AG09309 (cell line): ENCODE data around the gene ZNF180.
"Not testable (repeated sequence)": the region's sequence is repeated elsewhere in the genome, so short reads cannot be mapped to it uniquely, and the experiment has no call there.

Source experiments
- DNase-seq: peaks from one replicate; pipeline ENCODE4 v3.0.0-alpha.2; 2010; ENCODE audit warnings: low read depth
- H3K4me3 ChIP-seq: 2 replicates; pipeline ENCODE4 v1.5.1; 2011; ENCODE audit warnings: mild to moderate bottlenecking, low read depth, low read length, moderate library complexity; ENCODE audit not compliant: control insufficient read depth
- TF ChIP-seq, protein P1 (sequence below): IDR thresholded peaks from 2 replicates; pipeline ENCODE4 v1.5.1; 2011; ENCODE audit warnings: mild to moderate bottlenecking, low read depth, low read length, inconsistent platforms; ENCODE audit not compliant: insufficient read depth, control insufficient read depth; ENCODE audit errors: missing control alignments

ZNF180 gene

DNA sequence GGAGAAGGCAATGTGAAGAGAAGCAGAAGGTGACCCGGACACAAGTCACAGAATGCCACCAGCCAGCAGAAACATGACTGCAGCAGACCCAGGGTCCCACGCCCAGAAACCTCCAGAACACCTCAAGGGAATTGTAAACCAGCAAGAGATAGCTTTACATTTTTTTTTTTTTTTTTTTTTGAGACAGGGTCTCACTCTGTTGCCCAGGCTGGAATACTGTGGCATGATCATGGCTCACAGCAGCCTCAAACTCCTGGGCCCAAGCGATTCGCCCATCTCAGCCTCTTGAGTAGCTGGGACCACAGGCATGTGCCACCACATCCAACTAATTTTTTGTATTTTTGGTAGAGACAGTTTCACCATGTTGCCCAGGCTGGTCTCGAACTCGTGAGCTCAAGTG lies 39.7 kb upstream of the ZNF180 start:
- TF ChIP-seq, protein P1, sequence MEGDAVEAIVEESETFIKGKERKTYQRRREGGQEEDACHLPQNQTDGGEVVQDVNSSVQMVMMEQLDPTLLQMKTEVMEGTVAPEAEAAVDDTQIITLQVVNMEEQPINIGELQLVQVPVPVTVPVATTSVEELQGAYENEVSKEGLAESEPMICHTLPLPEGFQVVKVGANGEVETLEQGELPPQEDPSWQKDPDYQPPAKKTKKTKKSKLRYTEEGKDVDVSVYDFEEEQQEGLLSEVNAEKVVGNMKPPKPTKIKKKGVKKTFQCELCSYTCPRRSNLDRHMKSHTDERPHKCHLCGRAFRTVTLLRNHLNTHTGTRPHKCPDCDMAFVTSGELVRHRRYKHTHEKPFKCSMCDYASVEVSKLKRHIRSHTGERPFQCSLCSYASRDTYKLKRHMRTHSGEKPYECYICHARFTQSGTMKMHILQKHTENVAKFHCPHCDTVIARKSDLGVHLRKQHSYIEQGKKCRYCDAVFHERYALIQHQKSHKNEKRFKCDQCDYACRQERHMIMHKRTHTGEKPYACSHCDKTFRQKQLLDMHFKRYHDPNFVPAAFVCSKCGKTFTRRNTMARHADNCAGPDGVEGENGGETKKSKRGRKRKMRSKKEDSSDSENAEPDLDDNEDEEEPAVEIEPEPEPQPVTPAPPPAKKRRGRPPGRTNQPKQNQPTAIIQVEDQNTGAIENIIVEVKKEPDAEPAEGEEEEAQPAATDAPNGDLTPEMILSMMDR = no peak
- DNase-seq = no peak
- no peak overlapping the region for H3K4me3 ChIP-seq

DNA sequence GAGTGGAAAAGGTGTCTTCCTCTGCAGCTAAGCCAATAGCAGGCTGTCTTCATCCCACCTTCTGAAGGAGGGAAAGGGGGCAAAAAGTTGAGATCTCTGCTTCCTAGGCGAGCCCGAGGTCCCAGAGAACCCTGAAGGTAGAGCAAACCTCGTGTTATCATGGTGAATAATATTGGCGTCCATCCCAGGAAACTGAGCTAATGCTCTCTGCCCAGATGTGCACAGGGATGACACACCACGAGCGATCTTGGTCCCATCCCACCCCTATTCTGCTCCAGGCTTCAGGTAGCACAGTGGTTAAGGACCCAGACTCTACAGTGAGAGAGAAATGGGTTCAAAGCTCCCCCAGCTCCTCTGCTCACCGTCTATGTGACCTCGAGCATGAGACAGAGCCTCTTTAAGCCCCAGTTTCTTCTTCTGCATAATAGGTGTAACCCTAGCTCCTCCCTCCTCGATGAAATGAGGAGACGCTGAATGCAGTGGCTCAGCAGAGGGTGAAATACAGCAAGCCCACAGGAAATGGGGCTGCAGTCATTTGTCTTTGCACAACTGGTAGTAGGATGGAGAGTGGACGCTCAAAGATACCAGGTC lies 39.0 kb upstream of the ZNF180 start:
- TF ChIP-seq, protein P1 = no peak
- no peak for DNase-seq
- no peak overlapping the region for H3K4me3 ChIP-seq

DNA sequence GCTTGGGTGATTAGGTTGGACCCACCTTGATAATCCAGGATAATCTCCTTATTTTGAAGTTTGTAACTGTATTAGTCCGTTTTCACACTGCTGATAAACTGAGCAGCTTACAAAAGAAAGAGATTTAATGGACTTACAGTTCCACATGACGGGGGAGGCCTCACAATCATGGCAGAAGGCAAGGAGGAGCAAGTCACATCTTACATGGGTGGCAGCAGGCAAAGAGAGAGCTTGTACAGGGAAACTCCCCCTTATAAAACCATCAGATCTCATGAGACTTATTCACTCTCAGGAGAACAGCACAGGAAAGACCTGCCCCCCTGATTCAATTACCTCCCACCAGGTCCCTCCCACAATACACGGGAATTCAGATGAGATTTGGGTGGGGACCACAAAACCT lies 35.0 kb upstream of the ZNF180 start:
- not testable (repeated sequence) for DNase-seq, H3K4me3 ChIP-seq

DNA sequence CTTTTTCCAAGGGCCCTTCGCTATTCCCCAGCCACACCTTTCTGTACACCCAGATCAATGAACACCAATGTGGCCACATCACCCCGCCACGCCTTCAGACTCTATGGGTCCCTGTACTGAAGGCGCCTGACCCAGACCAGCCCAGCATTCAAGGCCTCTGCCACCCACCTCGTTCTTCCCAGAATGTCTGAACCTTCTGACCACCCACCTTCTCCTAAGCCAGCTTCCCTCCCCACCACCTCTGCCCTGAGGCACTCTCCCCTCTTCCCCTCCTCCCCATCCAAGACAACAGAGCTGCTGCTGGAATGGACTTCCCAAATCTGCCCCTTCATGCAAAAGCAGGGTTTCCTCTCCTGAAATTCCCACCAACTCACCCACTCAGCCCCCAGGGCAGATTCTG lies 32.5 kb upstream of the ZNF180 start:
- TF ChIP-seq, protein P1 = no peak
- DNase-seq = no peak
- no peak overlapping the region for H3K4me3 ChIP-seq

DNA sequence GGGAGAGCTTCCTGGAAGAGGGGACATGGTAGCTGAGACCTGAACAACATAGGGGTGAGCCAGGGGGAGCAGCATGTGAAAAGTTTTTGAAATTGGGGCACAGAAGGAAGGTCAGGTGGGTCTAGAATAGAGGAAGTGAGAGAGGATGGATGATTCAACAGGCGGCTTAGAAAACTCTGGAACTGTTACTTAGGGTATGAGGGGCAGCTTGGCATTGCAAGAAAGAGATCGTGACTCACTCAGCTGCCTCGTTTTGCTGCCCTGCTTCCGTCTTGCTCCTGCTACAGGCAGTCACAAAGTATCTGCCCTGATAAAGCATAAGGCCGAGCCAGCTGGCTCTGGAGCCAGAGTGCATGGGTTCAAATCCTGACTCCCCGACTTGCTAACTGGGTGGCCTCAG lies 30.5 kb upstream of the ZNF180 start:
- H3K4me3 ChIP-seq = no peak overlapping the region
- peak; percentile 17 for DNase-seq
- TF ChIP-seq, protein P1 = no peak

DNA sequence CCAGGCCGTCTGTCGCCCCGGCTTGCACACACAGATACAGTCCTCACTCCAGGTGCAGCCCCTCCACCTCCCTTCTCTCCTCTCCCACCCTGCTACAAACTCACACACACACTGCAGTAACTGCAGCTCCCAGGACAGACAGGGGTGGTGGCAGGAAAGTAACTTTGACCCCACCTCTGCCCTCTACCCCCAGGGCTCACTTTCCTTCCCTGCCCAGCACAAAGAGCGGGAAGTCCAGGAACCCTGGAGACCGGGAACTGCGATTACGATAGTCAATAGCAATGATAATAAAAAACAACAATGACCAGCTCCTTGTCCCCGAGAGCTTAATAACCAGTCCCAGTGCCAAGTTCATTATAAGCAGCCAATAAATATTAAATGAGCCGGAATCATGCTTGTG lies 29.2 kb upstream of the ZNF180 start, which contains the start of gene CEACAM20:
CEACAM20 (minus strand) TSS at position 140 of the 400 bp plus-strand sequence. CDS start 166 bp downstream, outside the sequence.
- TF ChIP-seq, protein P1 = no peak
- no peak for DNase-seq
- no peak within 1 kb of the TSS for H3K4me3 ChIP-seq

DNA sequence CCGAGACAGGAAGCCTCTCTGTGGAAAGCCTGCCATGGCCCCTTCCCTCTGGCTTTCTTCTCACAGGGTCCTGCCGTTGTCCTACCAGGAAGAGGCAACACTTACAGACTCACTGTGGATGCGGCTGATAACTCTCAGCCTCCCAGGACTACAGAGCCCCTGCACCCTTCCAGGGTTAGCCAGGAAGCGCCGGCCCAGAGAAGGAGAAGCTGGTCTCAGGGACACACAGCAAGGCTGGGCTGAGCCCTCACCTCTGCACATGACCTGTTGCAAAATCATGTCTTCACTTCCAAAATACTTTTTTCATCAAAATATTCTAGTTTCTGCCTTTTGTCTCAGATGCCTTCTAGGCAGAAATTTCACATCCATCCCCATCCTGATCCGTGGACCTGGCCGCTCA lies 27.2 kb upstream of the ZNF180 start:
- TF ChIP-seq, protein P1 = no peak

More for the DNA sequence above, 27.2 kb upstream of the ZNF180 start:
- no peak overlapping the region for H3K4me3 ChIP-seq
- DNase-seq = no peak
